Liver (tissue), 9 donors: ENCODE results near the gene QDPR. TPM values are rescaled to one million over a fixed set of nuclear protein-coding genes. Genes with fewer than 3 reads are reported as not detected.
"Not testable (repeated sequence)": the region's sequence is repeated elsewhere in the genome, so short reads cannot be mapped to it uniquely, and the experiment has no call there.

Experiments used
- DNase-seq: peaks from one replicate; pipeline ENCODE4 v3.0.0-alpha.2; 2017; ENCODE audit warnings: low spot score
- H3K27ac ChIP-seq, 2 donors: one replicate each; pipeline ENCODE4 v1.7.0; 2013; ENCODE audit warnings: inconsistent platforms in 2 of 2, low read length in 2 of 2, control low read depth in 1 of 2, low read depth in 1 of 2, mild to moderate bottlenecking in 1 of 2
- H3K27me3 ChIP-seq, 4 donors: one replicate each; pipeline versions ENCODE4 v1.6.1 to v1.7.0; 2013; ENCODE audit warnings: low read length in 3 of 4, inconsistent platforms in 1 of 4, mild to moderate bottlenecking in 1 of 4, moderate library complexity in 1 of 4; ENCODE audit not compliant: control insufficient read depth in 4 of 4, insufficient read depth in 4 of 4
- H3K36me3 ChIP-seq, 4 donors: one replicate each; pipeline versions ENCODE4 v1.6.1 to v1.7.0; 2013; ENCODE audit warnings: low read length in 3 of 4, mild to moderate bottlenecking in 3 of 4, low read depth in 1 of 4, moderate library complexity in 1 of 4; ENCODE audit not compliant: control insufficient read depth in 4 of 4, insufficient read depth in 3 of 4
- H3K4me1 ChIP-seq, 4 donors: one replicate each; pipeline versions ENCODE4 v1.6.1 to v1.7.0; 2013; ENCODE audit warnings: low read length in 3 of 4, mild to moderate bottlenecking in 3 of 4, moderate library complexity in 1 of 4; ENCODE audit not compliant: control insufficient read depth in 4 of 4, insufficient read depth in 4 of 4
- H3K4me3 ChIP-seq, 3 donors: one replicate each; pipeline versions ENCODE4 v1.6.1 to v1.7.0; 2013; ENCODE audit warnings: low read length in 3 of 3, control low read depth in 1 of 3, low read depth in 1 of 3, mild to moderate bottlenecking in 1 of 3
- H3K9ac ChIP-seq, 2 donors: one replicate each; pipeline ENCODE4 v1.7.0; 2013; ENCODE audit warnings: low read length in 2 of 2, mild to moderate bottlenecking in 2 of 2, moderate library complexity in 2 of 2, control low read depth in 1 of 2, low read depth in 1 of 2
- H3K9me3 ChIP-seq, 4 donors: one replicate each; pipeline versions ENCODE4 v1.6.1 to v1.7.0; 2013; ENCODE audit warnings: low read length in 3 of 4; ENCODE audit not compliant: control insufficient read depth in 4 of 4
- EGR1 ChIP-seq, 2 donors: IDR thresholded peaks; 2 replicates each; pipeline ENCODE4 v1.6.1; 2016 to 2018; ENCODE audit warnings: antibody characterized with exemption in 2 of 2, low read depth in 2 of 2
- FOXA1 ChIP-seq: IDR thresholded peaks from 2 replicates; pipeline ENCODE4 v1.6.1; 2016; ENCODE audit warnings: antibody characterized with exemption
- HNF4A ChIP-seq, 2 donors: conservative IDR thresholded peaks; 2 replicates each; pipeline ENCODE4 v1.6.1; 2016; ENCODE audit warnings: antibody characterized with exemption in 2 of 2, mild to moderate bottlenecking in 2 of 2
- HNF4G ChIP-seq: IDR thresholded peaks from 2 replicates; pipeline ENCODE4 v1.6.1; 2016; ENCODE audit warnings: antibody characterized with exemption
- JUND ChIP-seq, 2 donors: IDR thresholded peaks; 2 replicates each; pipeline ENCODE4 v1.6.1; 2016; ENCODE audit warnings: antibody characterized with exemption in 2 of 2
- RAD21 ChIP-seq, 2 donors: IDR thresholded peaks; 2 replicates each; pipeline ENCODE4 v1.6.1; 2016; ENCODE audit warnings: antibody characterized with exemption in 2 of 2, mild to moderate bottlenecking in 2 of 2
- RXRA ChIP-seq, 2 donors: IDR thresholded peaks; 2 replicates each; pipeline ENCODE4 v1.6.1; 2017 to 2018; ENCODE audit warnings: antibody characterized with exemption in 2 of 2, mild to moderate bottlenecking in 1 of 2
- SP1 ChIP-seq: IDR thresholded peaks from 2 replicates; pipeline ENCODE4 v1.6.1; 2018; ENCODE audit warnings: antibody characterized with exemption, mild to moderate bottlenecking
- YY1 ChIP-seq: IDR thresholded peaks from 2 replicates; pipeline ENCODE4 v1.6.1; 2016; ENCODE audit warnings: antibody characterized with exemption, mild to moderate bottlenecking
- WGBS: extraction: QIAGEN DNeasy Blood & Tissue Kit; methylation state at CpG from one replicate; pipeline ENCODE4 v1.1.7; 2013; 5-methylcytosine and 5-hydroxymethylcytosine counted together
- polyA plus RNA-seq, 2 donors: library from polyadenylated mRNA; stranded (reverse) in 1 of 2; unstranded in 1 of 2; fragments of 200-250 nt in 1 of 2; fragments of >200 nt in 1 of 2; fragmentation: Nextera tagmentation in 1 of 2; extraction: Ambion mirVana in 1 of 2; gene quantifications; one replicate each; pipeline versions ENCODE4 v1.2.1 to v1.2.3, GENCODE V29; 2013 to 2015
- total RNA-seq, 2 donors: library from RNA; depleted of rRNA; stranded (reverse); fragments of >200 nt; gene quantifications; one replicate each; pipeline ENCODE4 v1.2.3, GENCODE V29; 2014
- TF ChIP-seq, protein P1 (sequence below): IDR thresholded peaks from 2 replicates; pipeline ENCODE4 v1.6.1; 2016; ENCODE audit warnings: antibody characterized with exemption
- TF ChIP-seq, protein P2 (sequence below): fragments of 150-350 bp; IDR thresholded peaks from 2 replicates; pipeline ENCODE4 v1.5.1; 2017; ENCODE audit warnings: improper control_type of control experiment, low read depth, low read length; ENCODE audit not compliant: missing input control
- TF ChIP-seq, protein P3 (sequence below): IDR thresholded peaks from 2 replicates; pipeline ENCODE4 v1.6.1; 2016; ENCODE audit warnings: antibody characterized with exemption
- TF ChIP-seq, protein P4 (sequence below): IDR thresholded peaks from 2 replicates; pipeline ENCODE4 v1.6.1; 2016; ENCODE audit warnings: antibody characterized with exemption
- donor health status: healthy.
- donor health status: healthy.
- donor health status: healthy.
- donor health status: healthy.
- donor health status: healthy.

Gene QDPR
- total and polyA plus RNA-seq, 4 donors = 38.0 to 137 (median 104) TPM

DNA sequence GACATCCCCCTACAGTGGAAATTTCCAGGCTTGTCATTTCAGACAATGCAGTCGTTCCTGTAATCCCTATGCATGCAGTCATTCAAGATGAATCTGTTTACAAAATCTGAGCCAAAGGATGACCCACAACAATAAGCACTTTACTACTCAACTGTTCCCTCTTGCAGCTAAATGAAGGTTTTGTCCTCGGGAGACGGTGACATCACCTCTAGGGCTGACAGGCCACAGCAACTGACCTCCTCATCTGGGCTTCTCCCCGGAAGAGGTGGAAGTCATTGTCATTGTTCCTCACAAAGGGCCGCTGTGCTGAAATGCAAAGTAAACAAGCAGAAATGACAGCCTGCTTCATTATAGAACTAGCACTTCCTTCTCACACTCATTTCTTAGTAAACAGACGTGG, 32.3 kb upstream of the QDPR start (continued):
- TF ChIP-seq, protein P1, sequence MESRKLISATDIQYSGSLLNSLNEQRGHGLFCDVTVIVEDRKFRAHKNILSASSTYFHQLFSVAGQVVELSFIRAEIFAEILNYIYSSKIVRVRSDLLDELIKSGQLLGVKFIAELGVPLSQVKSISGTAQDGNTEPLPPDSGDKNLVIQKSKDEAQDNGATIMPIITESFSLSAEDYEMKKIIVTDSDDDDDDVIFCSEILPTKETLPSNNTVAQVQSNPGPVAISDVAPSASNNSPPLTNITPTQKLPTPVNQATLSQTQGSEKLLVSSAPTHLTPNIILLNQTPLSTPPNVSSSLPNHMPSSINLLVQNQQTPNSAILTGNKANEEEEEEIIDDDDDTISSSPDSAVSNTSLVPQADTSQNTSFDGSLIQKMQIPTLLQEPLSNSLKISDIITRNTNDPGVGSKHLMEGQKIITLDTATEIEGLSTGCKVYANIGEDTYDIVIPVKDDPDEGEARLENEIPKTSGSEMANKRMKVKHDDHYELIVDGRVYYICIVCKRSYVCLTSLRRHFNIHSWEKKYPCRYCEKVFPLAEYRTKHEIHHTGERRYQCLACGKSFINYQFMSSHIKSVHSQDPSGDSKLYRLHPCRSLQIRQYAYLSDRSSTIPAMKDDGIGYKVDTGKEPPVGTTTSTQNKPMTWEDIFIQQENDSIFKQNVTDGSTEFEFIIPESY = no peak

DNA sequence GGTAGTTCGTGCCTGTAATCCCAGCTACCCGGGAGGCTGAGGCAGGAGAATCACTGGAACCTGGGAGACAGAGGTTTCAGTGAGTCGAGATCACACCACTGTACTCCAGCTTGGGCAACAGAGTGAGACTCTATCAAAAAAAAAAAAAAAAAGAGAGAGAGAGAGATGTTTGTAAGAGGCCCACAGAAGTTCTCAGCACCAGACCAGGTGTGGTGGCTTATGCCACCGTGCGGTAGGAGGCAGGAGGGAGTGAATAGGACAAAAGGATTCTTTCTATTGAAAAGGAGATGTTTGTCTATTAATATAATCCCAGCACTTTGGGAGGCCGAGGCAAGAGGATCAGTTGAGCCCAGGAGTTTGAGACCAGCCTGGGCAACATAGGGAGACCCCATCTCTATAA, 25.2 kb upstream of the QDPR start:
- not testable (repeated sequence) for H3K9me3 ChIP-seq, H3K9ac ChIP-seq, H3K4me1 ChIP-seq, DNase-seq, H3K4me3 ChIP-seq, H3K27me3 ChIP-seq, H3K36me3 ChIP-seq, H3K27ac ChIP-seq
- TF ChIP-seq RAD21 (IDR thresholded peaks at IDR 0.05) = peak in 1 of 2 donors; percentile 28
- WGBS = 90% methylated on average over 6 of the region's 6 CpGs

DNA sequence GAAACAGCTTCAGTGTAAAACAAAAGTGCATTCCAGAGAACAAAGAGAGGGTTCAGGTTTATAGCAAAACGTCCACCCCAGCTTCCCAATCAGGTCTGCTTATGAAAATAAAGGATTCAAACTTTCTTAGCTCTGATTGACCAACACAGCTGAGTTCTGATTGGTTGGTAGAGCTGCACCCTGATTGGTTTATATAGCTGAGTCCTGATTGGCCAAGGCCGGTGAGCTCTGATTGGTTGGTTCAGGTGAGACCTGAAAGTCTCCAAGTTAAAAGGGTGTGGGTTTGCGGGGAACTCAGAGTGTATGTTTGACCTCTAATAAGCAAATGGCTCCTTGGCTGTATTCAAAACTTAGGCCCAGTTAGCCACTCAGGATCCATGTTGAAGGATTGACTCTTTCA, 24.0 kb upstream of the QDPR start:
- peak overlapping the region in 1 of 2 donors; percentile 51 for H3K27ac ChIP-seq

DNA sequence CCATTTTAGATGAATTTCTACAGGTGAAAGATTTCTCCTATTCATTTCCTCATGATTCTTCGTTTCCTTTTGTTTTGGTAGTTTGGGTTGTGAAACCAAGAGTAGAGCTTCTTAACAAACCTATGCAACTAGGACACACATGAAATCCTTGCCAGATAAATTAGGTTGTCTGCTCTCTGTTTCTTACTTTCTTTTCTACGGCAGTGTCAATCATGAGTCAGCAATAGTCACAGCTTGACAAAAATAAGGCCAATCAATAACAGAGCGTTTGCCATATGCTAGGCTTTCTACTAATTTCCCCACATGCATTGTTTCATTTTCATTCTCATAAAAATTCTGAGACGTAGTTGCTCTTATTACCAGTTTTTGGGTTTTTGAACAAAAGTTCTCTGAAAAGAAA, 23.4 kb upstream of the QDPR start:
- H3K4me3 ChIP-seq = no peak overlapping the region
- H3K27me3 ChIP-seq = no peaks in the 10 kb centered on the region
- H3K27ac ChIP-seq = peak overlapping the region; percentile 63 to 64
- no peaks in the 10 kb centered on the region for H3K36me3 ChIP-seq
- H3K9me3 ChIP-seq = no peaks in the 10 kb centered on the region
- H3K9ac ChIP-seq = no peak overlapping the region
- DNase-seq = no peak
- peaks cover 0 to 4% (median 1%) of the 10 kb centered on the region in 4 donors for H3K4me1 ChIP-seq
- TF ChIP-seq HNF4A (conservative IDR thresholded peaks at IDR 0.05) = peak; percentile 13 to 29
- peak in 1 of 2 donors; percentile 34 for TF ChIP-seq JUND (IDR thresholded peaks at IDR 0.05)
- peak; percentile 69 for TF ChIP-seq YY1
- TF ChIP-seq SP1 = peak; percentile 22
- peak in 1 of 2 donors; percentile 41 for TF ChIP-seq RXRA (IDR thresholded peaks at IDR 0.05)
- peak in 1 of 2 donors; percentile 20 for TF ChIP-seq RAD21 (IDR thresholded peaks at IDR 0.05)
- TF ChIP-seq, protein P1 = no peak
- TF ChIP-seq FOXA1 = no peak
- TF ChIP-seq, protein P2, sequence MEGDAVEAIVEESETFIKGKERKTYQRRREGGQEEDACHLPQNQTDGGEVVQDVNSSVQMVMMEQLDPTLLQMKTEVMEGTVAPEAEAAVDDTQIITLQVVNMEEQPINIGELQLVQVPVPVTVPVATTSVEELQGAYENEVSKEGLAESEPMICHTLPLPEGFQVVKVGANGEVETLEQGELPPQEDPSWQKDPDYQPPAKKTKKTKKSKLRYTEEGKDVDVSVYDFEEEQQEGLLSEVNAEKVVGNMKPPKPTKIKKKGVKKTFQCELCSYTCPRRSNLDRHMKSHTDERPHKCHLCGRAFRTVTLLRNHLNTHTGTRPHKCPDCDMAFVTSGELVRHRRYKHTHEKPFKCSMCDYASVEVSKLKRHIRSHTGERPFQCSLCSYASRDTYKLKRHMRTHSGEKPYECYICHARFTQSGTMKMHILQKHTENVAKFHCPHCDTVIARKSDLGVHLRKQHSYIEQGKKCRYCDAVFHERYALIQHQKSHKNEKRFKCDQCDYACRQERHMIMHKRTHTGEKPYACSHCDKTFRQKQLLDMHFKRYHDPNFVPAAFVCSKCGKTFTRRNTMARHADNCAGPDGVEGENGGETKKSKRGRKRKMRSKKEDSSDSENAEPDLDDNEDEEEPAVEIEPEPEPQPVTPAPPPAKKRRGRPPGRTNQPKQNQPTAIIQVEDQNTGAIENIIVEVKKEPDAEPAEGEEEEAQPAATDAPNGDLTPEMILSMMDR = no peak
- TF ChIP-seq EGR1 (IDR thresholded peaks at IDR 0.05; ENCODE audit: low read depth in 2 of 2) = no peak
- TF ChIP-seq HNF4G = no peak
- TF ChIP-seq, protein P3, sequence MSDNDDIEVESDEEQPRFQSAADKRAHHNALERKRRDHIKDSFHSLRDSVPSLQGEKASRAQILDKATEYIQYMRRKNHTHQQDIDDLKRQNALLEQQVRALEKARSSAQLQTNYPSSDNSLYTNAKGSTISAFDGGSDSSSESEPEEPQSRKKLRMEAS = peak; percentile 18
- 39% methylated on average over 4 of the region's 4 CpGs for WGBS

More for the DNA sequence above, 24.0 kb upstream of the QDPR start:
- 87% methylated on average over 3 of the region's 3 CpGs for WGBS
- TF ChIP-seq, protein P4, sequence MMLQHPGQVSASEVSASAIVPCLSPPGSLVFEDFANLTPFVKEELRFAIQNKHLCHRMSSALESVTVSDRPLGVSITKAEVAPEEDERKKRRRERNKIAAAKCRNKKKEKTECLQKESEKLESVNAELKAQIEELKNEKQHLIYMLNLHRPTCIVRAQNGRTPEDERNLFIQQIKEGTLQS = no peak
- TF ChIP-seq SP1 = peak; percentile 12
- Histone ChIP-seq H3K9ac (no peak overlapping the region), H3K4me3 (no peak overlapping the region), H3K27me3 (no peaks in the 10 kb centered on the region), H3K9me3 (no peaks in the 10 kb centered on the region), H3K36me3 (no peaks in the 10 kb centered on the region), H3K4me1 (peaks cover 0 to 4% (median 1%) of the 10 kb centered on the region in 4 donors)
- no peak for DNase-seq
